ENCODE results near the gene GPC3. TPM values are rescaled to one million over a fixed set of nuclear protein-coding genes. Genes with fewer than 3 reads are reported as not detected.

The GPC3 gene
- total RNA-seq, 1 donor from 2014 or later: not detected

DNA sequence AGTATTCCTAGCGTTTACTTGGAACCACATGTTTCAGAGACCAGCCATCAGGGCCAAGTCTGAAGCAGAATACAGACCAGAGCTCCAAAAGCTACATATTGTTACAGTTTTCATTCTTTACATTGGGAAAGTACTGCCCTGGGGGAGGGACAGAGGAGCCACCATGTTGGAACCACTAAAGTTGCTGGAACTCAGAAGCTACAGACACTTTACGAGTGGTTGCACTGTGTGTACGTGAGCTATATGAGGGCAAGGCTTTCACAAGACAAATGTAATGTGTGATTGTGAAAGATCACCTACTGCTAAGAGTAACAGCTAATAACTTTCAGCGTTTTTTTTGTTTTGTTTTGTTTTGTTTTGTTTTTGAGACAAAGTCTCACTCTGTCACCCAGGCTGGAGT is 11.7 kb downstream of the GPC3 start:
- intact Hi-C loops (cut with micrococcal nuclease): no loop called here
- Mint-ChIP-seq H3K9me3 (no peaks in the 10 kb centered on the region), H3K27me3 (no peaks in the 10 kb centered on the region), H3K4me3 (no peak overlapping the region), H3K36me3 (ENCODE audit: low read depth) (no peaks in the 10 kb centered on the region), H3K27ac (no peak overlapping the region), H3K4me1 (no peaks in the 10 kb centered on the region)
- CTCF ChIA-PET: no interaction called here
- no peak for DNase-seq
- no peak for ATAC-seq (ENCODE audit: low read depth)
- no peak for TF ChIP-seq CTCF (IDR thresholded peaks at IDR 0.05)
- POLR2A ChIA-PET: no interaction called here

- ChIA-PET CTCF (no interaction called here), POLR2A (no interaction called here)
- no peak for DNase-seq
- Mint-ChIP-seq H3K9me3 (no peaks in the 10 kb centered on the region), H3K36me3 (ENCODE audit: low read depth) (no peaks in the 10 kb centered on the region), H3K27ac (no peak overlapping the region), H3K4me1 (no peaks in the 10 kb centered on the region), H3K27me3 (no peaks in the 10 kb centered on the region), H3K4me3 (no peak overlapping the region)
- ATAC-seq (ENCODE audit: low read depth): no peak
- TF ChIP-seq CTCF (IDR thresholded peaks at IDR 0.05): no peak
- intact Hi-C loops (cut with micrococcal nuclease): no loop called here
Measured at GRCh38 chrX:133972916-133973315, 12.5 kb downstream of the GPC3 start.

DNA sequence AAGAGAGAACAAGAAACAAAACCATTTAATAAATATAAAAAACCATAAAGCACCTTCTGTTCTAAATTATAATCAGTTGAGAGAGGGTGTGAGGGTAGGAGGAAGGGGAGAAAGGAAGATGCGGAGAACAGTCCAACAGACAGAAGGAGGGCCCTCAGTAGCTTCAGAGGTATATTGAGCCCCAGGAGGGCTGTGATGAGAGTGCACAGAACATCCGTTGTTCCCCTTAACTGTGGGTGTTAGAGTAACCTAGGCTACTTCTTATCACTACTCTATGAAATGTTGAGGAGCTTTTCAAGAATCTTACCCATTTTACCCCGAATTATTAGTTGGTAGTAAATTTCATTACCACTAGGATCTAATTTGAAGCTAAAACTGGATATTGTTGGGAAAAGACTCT is 13.8 kb downstream of the GPC3 start:
- intact Hi-C loops (cut with micrococcal nuclease): no loop called here
- DNase-seq (no peak), ATAC-seq (ENCODE audit: low read depth) (no peak)
- no peak for TF ChIP-seq CTCF (IDR thresholded peaks at IDR 0.05)
- no peaks in the 10 kb centered on the region for H3K9me3 Mint-ChIP-seq
- H3K4me1 Mint-ChIP-seq: no peaks in the 10 kb centered on the region
- H3K4me3 Mint-ChIP-seq: no peak overlapping the region
- ChIA-PET POLR2A (no interaction called here), CTCF (no interaction called here)
- H3K27me3 Mint-ChIP-seq: no peaks in the 10 kb centered on the region
- H3K27ac Mint-ChIP-seq: no peak overlapping the region
- no peaks in the 10 kb centered on the region for H3K36me3 Mint-ChIP-seq (ENCODE audit: low read depth)

GRCh38 chrX:133970076-133970475 is 15.3 kb downstream of the GPC3 start:
- no peak overlapping the region for H3K27ac Mint-ChIP-seq
- ATAC-seq (ENCODE audit: low read depth) (no peak), DNase-seq (no peak)
- H3K4me3 Mint-ChIP-seq: no peak overlapping the region
- H3K4me1 Mint-ChIP-seq: no peaks in the 10 kb centered on the region
- intact Hi-C loops (cut with micrococcal nuclease): no loop called here
- CTCF ChIA-PET: no interaction called here
- TF ChIP-seq CTCF (IDR thresholded peaks at IDR 0.05): no peak
- no peaks in the 10 kb centered on the region for H3K36me3 Mint-ChIP-seq (ENCODE audit: low read depth)
- no peaks in the 10 kb centered on the region for H3K27me3 Mint-ChIP-seq
- H3K9me3 Mint-ChIP-seq: no peaks in the 10 kb centered on the region
- POLR2A ChIA-PET: no interaction called here

- TF ChIP-seq CTCF (IDR thresholded peaks at IDR 0.05): no peak
- H3K27ac Mint-ChIP-seq: no peak overlapping the region
- no peak overlapping the region for H3K4me3 Mint-ChIP-seq
- ChIA-PET POLR2A (no interaction called here), CTCF (no interaction called here)
- ATAC-seq (ENCODE audit: low read depth) (no peak), DNase-seq (no peak)
- intact Hi-C loops (cut with micrococcal nuclease): no loop called here
- no peaks in the 10 kb centered on the region for H3K9me3 Mint-ChIP-seq
- no peaks in the 10 kb centered on the region for H3K27me3 Mint-ChIP-seq
- no peaks in the 10 kb centered on the region for H3K4me1 Mint-ChIP-seq
- no peaks in the 10 kb centered on the region for H3K36me3 Mint-ChIP-seq (ENCODE audit: low read depth)
Measured at GRCh38 chrX:133969191-133969590, 16.2 kb downstream of the GPC3 start.

All from activated B cell treated with CpG ODN at 0.5 μM for 24 hours (primary cell).